ENCODE results near the gene SCAMP5.

Gene SCAMP5

DNA sequence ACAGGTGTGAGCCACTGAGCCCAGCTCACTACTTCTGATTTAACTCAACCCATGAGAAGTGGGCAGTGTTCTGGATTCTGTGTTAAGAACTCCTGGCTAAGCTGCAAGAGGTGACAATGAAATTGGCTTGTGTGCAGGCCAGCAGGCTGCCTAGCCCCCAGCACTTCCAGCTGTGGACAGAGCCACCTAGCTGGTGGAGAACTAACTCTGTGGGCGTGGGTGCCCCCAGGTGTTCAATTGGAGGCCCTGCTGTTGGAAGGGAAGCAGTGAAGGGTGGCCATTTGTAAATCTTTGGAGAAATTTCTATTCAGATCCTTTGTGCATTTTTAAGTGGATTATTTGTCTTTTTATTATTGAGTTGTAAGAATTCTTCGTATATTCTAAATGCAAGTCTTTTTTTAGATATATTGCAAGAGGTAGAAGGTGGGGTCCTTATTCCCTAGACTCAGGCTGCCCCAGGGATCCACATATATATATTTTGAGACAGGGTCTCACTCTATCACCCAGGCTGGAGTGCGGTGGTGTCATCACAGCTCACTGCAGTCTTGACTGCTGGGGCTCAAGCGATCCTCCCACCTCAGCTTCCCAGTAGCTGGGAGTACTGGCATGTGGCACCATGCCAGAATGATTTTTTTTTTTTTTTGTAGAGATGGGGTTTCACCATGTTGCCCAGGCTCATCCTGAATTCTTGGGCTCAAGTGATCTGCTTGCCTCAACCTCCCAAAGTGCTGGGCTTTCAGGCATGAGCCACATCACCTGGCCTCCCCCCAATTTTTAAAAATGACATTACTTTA lies 7.2 kb upstream of the SCAMP5 start:
- H3K36me3 Mint-ChIP-seq: no peaks in the 10 kb centered on the region
- H3K27me3 Mint-ChIP-seq: peaks cover 25% of the 10 kb centered on the region
- H3K4me3 Mint-ChIP-seq: no peak overlapping the region
- no peak overlapping the region for H3K27ac Mint-ChIP-seq
- peaks cover 6% of the 10 kb centered on the region for H3K4me1 Mint-ChIP-seq
- CTCF ChIA-PET: interaction anchor here (0.9 to 3.2 kb wide), 11 partner anchors 12 to 219 kb away, joined by 3 to 13 read pairs (median 4); partner anchors contain the start of genes FAM219B and RPP25
- DNase-seq: peak; percentile 69
- no peaks in the 10 kb centered on the region for H3K9me3 Mint-ChIP-seq

GRCh38 chr15:74989527-74989926 lies 5.8 kb upstream of the SCAMP5 start:
- Mint-ChIP-seq H3K27ac (no peak overlapping the region), H3K4me1 (no peaks in the 10 kb centered on the region), H3K4me3 (no peak overlapping the region), H3K9me3 (no peaks in the 10 kb centered on the region), H3K27me3 (peaks cover 26% of the 10 kb centered on the region), H3K36me3 (no peaks in the 10 kb centered on the region)
- CTCF ChIA-PET: interaction anchor here (2.4 to 3.2 kb wide), 2 partner anchors 35 to 39 kb away, joined by 7 to 13 read pairs; no protein-coding TSS in a partner anchor
- no peak for DNase-seq

DNA sequence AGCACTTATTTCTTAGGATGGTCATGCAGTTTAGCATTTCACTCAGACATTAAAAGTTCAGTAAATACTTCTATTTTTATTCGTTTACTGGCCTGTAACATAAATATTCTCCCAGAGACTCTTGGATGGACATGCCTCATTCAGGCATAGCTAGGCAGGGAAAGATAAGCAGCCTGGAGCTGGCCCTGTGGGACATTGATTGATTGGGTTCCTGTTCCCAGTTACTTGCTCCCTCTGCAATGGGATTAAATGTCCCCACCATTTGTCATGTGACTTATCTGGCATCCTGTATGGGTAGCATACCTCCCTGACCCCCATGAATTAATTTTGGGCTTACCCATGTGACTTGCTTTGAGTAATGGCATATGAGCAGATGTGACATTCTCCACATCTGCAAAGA lies 2.7 kb upstream of the SCAMP5 start:
- H3K4me1 Mint-ChIP-seq: peaks cover 10% of the 10 kb centered on the region
- CTCF ChIA-PET: no interaction called here
- no peak for DNase-seq
- H3K27ac Mint-ChIP-seq: no peak overlapping the region
- no peak overlapping the region for H3K4me3 Mint-ChIP-seq
- H3K36me3 Mint-ChIP-seq: no peaks in the 10 kb centered on the region
- H3K9me3 Mint-ChIP-seq: no peaks in the 10 kb centered on the region
- H3K27me3 Mint-ChIP-seq: peaks cover 41% of the 10 kb centered on the region

DNA sequence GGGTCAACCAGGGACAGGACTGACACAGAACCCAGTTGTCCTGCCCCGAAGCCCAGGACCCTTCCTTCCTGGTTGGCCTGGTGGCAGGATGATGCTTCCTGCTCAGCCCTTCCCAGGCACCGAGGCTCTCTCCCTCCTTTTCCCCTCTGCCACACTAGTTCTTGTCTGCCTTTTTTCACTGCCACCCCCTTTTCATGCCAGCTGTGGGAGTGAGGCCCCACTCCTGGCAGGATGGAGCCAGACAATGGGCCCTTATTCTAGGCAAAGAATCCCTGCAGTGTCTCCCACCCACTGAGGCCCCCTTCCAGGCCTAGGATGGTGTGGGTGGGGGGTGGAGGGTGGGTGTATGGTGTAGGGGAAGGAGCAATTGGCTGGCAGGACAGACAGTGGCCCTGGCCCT lies 1.1 kb upstream of the SCAMP5 start:
- H3K9me3 Mint-ChIP-seq: no peaks in the 10 kb centered on the region
- no peak overlapping the region for H3K27ac Mint-ChIP-seq
- no peak overlapping the region for H3K4me3 Mint-ChIP-seq
- H3K4me1 Mint-ChIP-seq: peaks cover 10% of the 10 kb centered on the region
- no peak for DNase-seq
- no peaks in the 10 kb centered on the region for H3K36me3 Mint-ChIP-seq
- H3K27me3 Mint-ChIP-seq: peaks cover 50% of the 10 kb centered on the region
- CTCF ChIA-PET: interaction anchor here (1.0 to 1.9 kb wide), 2 partner anchors 21 to 223 kb away, joined by 3 to 4 read pairs; no protein-coding TSS in a partner anchor

- Mint-ChIP-seq H3K36me3 (no peaks in the 10 kb centered on the region), H3K9me3 (no peaks in the 10 kb centered on the region), H3K4me3 (no peak overlapping the region), H3K4me1 (peaks cover 10% of the 10 kb centered on the region), H3K27ac (no peak overlapping the region), H3K27me3 (peaks cover 50% of the 10 kb centered on the region)
- DNase-seq: no peak
- CTCF ChIA-PET: interaction anchor here (0.8 to 1.9 kb wide), 4 partner anchors 21 to 224 kb away, joined by 3 to 4 read pairs (median 3); no protein-coding TSS in a partner anchor
Measured at GRCh38 chr15:74994685-74995084, 678 bp upstream of the SCAMP5 start.

- DNase-seq: no peak
- peak overlapping the region; percentile 3 for H3K27ac Mint-ChIP-seq
- peaks cover 10% of the 10 kb centered on the region for H3K4me1 Mint-ChIP-seq
- no peaks in the 10 kb centered on the region for H3K36me3 Mint-ChIP-seq
- H3K9me3 Mint-ChIP-seq: no peaks in the 10 kb centered on the region
- H3K27me3 Mint-ChIP-seq: peaks cover 45% of the 10 kb centered on the region
- H3K4me3 Mint-ChIP-seq: peak overlapping the region; percentile 62
- CTCF ChIA-PET: interaction anchor here (0.6 to 1.9 kb wide), 4 partner anchors 33 to 607 kb away, joined by 3 to 4 read pairs (median 4); partner anchors contain the start of gene RPP25
Measured at GRCh38 chr15:74995779-74996765, 709 bp downstream of the SCAMP5 start.

DNA sequence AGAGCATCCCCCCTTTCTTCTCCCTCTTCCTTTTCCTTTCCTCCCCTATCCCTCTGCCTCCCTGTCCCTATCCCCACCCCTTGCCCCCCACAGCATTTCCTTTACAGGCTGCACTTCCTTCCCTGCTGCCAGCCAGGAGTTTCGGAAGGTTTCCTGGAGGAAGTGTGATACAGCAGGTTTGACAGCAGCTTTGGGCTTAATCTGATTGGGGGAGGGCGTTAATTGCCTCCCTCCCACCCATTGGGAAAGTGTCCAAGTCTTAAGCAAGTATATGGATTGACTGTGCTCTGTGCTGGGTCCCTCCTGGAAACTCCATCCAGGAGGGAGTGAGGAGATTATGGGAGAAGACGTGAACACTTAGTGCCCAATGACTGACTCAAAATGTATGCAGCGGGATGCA lies 1.8 kb downstream of the SCAMP5 start:
- Mint-ChIP-seq H3K27me3 (peaks cover 45% of the 10 kb centered on the region), H3K4me3 (no peak overlapping the region)

DNA sequence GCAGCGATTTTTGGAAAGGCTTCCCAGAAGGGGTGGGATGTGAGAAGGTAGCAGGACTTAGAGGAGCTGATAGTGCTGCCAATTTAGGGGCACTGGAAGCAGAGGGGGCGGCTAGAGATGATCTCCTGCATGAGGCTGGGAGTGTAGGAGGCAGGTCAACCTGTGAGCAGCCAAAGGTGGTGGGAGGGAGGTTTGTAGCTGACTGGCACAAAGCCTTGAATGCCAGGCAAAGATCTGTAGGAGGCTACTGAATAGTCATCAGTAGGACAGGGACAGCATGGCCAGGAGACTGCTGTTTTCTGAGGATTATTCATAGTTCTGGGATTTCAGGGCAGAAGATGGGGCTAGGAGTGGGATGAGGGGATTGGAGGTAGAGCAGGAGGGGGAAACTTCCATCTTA lies 2.2 kb downstream of the SCAMP5 start:
- CTCF ChIA-PET: no interaction called here
- DNase-seq: no peak
- H3K4me3 Mint-ChIP-seq: no peak overlapping the region
- H3K27ac Mint-ChIP-seq: no peak overlapping the region
- no peaks in the 10 kb centered on the region for H3K9me3 Mint-ChIP-seq
- H3K27me3 Mint-ChIP-seq: peaks cover 45% of the 10 kb centered on the region
- no peaks in the 10 kb centered on the region for H3K36me3 Mint-ChIP-seq
- peaks cover 10% of the 10 kb centered on the region for H3K4me1 Mint-ChIP-seq

More for the DNA sequence above, 1.8 kb downstream of the SCAMP5 start:
- Mint-ChIP-seq H3K4me1 (peaks cover 10% of the 10 kb centered on the region), H3K27ac (no peak overlapping the region), H3K9me3 (no peaks in the 10 kb centered on the region), H3K36me3 (no peaks in the 10 kb centered on the region)
- CTCF ChIA-PET: no interaction called here
- DNase-seq: no peak

DNA sequence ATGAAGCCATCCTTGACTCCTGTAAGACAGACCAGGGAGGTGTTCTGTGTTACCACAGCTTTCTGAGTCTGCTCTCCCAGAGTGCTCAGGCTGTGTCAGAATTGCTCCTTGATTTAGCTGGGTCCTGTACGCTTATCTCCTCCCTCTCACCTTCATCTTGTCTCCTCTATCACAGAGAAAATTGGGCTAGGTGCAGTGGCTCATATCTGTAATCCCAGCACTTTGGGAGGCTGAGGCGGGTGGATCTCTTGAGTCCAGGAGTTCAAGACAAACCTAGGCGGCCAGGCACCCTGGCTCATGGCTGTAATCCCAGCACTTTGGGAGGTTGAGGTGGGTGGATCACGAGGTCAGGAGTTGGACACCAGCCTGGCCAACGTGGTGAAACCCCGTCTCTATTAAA lies 5.9 kb downstream of the SCAMP5 start:
- peaks cover 3% of the 10 kb centered on the region for H3K4me1 Mint-ChIP-seq
- no peaks in the 10 kb centered on the region for H3K36me3 Mint-ChIP-seq
- H3K9me3 Mint-ChIP-seq: no peaks in the 10 kb centered on the region
- peaks cover 23% of the 10 kb centered on the region for H3K27me3 Mint-ChIP-seq
- no peak overlapping the region for H3K27ac Mint-ChIP-seq
- DNase-seq: no peak
- CTCF ChIA-PET: no interaction called here
- no peak overlapping the region for H3K4me3 Mint-ChIP-seq

- H3K27me3 Mint-ChIP-seq: peaks cover 15% of the 10 kb centered on the region
- no peaks in the 10 kb centered on the region for H3K36me3 Mint-ChIP-seq
- CTCF ChIA-PET: interaction anchor here (0.7 kb wide), 1 partner anchor 276 kb away, joined by 3 read pairs; no protein-coding TSS in a partner anchor
- DNase-seq: no peak
- no peaks in the 10 kb centered on the region for H3K4me1 Mint-ChIP-seq
- no peak overlapping the region for H3K27ac Mint-ChIP-seq
- H3K4me3 Mint-ChIP-seq: no peak overlapping the region
- no peaks in the 10 kb centered on the region for H3K9me3 Mint-ChIP-seq
Measured at GRCh38 chr15:75002398-75002797, 7.0 kb downstream of the SCAMP5 start.

DNA sequence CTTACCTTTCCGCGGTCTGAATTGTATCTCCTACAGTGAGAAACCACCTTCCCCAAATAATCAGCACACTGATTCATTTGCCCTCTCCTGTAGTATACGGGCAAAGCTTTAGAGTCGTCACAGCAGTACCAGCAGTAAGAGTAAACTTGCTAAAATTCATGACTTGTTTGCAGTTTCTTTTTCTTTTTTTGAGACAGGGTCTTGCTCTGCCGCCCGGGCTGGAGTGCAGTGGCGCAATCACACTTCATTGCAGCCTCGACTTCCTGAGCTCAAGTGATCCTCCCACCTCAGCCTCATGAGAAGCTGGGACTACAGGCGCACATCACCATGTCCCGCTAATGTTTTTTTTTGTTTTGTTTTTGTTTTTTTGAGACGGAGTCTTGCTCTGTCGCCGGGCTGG lies 11.9 kb downstream of the SCAMP5 start:
- DNase-seq: no peak
- Mint-ChIP-seq H3K4me3 (no peak overlapping the region), H3K4me1 (peaks cover 6% of the 10 kb centered on the region), H3K36me3 (no peaks in the 10 kb centered on the region), H3K27me3 (peaks cover 25% of the 10 kb centered on the region), H3K9me3 (no peaks in the 10 kb centered on the region), H3K27ac (no peak overlapping the region)
- CTCF ChIA-PET: no interaction called here

DNA sequence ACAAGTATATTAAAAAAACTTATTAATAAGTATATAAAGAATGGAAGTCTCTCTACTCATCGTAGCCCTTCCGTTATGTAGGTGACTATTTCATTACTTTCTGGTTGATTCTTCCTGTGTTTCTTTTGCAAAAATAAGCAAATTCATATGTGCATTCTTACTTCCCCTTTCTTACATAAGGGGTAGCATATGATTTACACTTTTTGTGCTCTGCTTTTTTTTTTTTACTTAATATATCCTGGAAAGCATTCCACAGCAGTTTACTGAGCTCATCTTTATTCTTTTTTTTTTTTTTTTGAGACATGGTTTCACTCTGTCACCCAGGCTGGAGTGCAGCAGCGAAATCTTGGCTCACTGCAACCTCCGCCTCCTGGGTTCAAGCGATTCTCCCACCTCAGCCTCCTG lies 12.9 kb downstream of the SCAMP5 start:
- peaks cover 28% of the 10 kb centered on the region for H3K27me3 Mint-ChIP-seq
- CTCF ChIA-PET: no interaction called here
- peaks cover 6% of the 10 kb centered on the region for H3K4me1 Mint-ChIP-seq
- no peaks in the 10 kb centered on the region for H3K9me3 Mint-ChIP-seq
- no peak overlapping the region for H3K4me3 Mint-ChIP-seq
- H3K36me3 Mint-ChIP-seq: no peaks in the 10 kb centered on the region
- H3K27ac Mint-ChIP-seq: no peak overlapping the region
- no peak for DNase-seq

GRCh38 chr15:75008629-75009326 lies 13.4 kb downstream of the SCAMP5 start:
- no peak overlapping the region for H3K27ac Mint-ChIP-seq

GRCh38 chr15:75016431-75016830 lies 21.1 kb downstream of the SCAMP5 start:
- H3K27ac Mint-ChIP-seq: no peak overlapping the region
- CTCF ChIA-PET: no interaction called here
- H3K36me3 Mint-ChIP-seq: no peaks in the 10 kb centered on the region
- no peak overlapping the region for H3K4me3 Mint-ChIP-seq
- peaks cover 13% of the 10 kb centered on the region for H3K27me3 Mint-ChIP-seq
- no peaks in the 10 kb centered on the region for H3K9me3 Mint-ChIP-seq
- DNase-seq: no peak
- no peaks in the 10 kb centered on the region for H3K4me1 Mint-ChIP-seq

More at GRCh38 chr15:75008629-75009326, 13.4 kb downstream of the SCAMP5 start:
- Mint-ChIP-seq H3K4me3 (no peak overlapping the region), H3K9me3 (no peaks in the 10 kb centered on the region), H3K36me3 (no peaks in the 10 kb centered on the region), H3K27me3 (peaks cover 28% of the 10 kb centered on the region), H3K4me1 (peaks cover 6% of the 10 kb centered on the region)
- DNase-seq: no peak
- CTCF ChIA-PET: no interaction called here
